Transverse colon (tissue), 4 donors: Measurements from ENCODE around the gene RERG. TPM values are rescaled to one million over a fixed set of nuclear protein-coding genes. Genes with fewer than 3 reads are reported as not detected.
A peak's percentile ranks its signal among the peaks of the same experiment; 100 is the strongest.

ENCODE experiments used
- DNase-seq: peaks from one replicate; pipeline ENCODE4 v3.0.0-alpha.2; 2019
- H3K27ac ChIP-seq, 4 donors: fragments of 200-600 bp; sonication (generic); 2 replicates each; pipeline ENCODE4 v1.5.1; 2016 to 2018; ENCODE audit warnings: inconsistent platforms in 4 of 4
- H3K27me3 ChIP-seq: fragments of 200-600 bp; sonication (generic); 2 replicates; pipeline ENCODE4 v1.5.1; 2017; ENCODE audit warnings: inconsistent platforms
- H3K36me3 ChIP-seq, 4 donors: fragments of 200-600 bp; sonication (generic); 2 replicates each; pipeline ENCODE4 v1.5.1; 2017 to 2019; ENCODE audit warnings: inconsistent platforms in 4 of 4
- H3K4me1 ChIP-seq, 4 donors: fragments of 200-600 bp; sonication (generic); 2 replicates each; pipeline ENCODE4 v1.5.1; 2017 to 2020; ENCODE audit warnings: inconsistent platforms in 4 of 4
- H3K4me3 ChIP-seq, 4 donors: fragments of 200-600 bp; sonication (generic); 1 replicate in 1 of 4; 2 replicates in 3 of 4; pipeline versions ENCODE4 v1.5.1 to v1.6.1; 2017 to 2019; ENCODE audit warnings: inconsistent platforms in 4 of 4
- H3K9me3 ChIP-seq, 2 donors: fragments of 200-600 bp; sonication (generic); 2 replicates each; pipeline ENCODE4 v1.5.1; 2017 to 2019; ENCODE audit warnings: inconsistent platforms in 2 of 2
- EP300 ChIP-seq: sonication (generic); formaldehyde crosslinking; IDR thresholded peaks from one replicate; pipeline ENCODE4 v1.6.1; 2017; ENCODE audit warnings: antibody characterized with exemption, low read depth
- POLR2A ChIP-seq: fragments of 450-650 bp; IDR thresholded peaks from one replicate; pipeline ENCODE4 v1.6.1; 2016; ENCODE audit warnings: antibody characterized with exemption, mild to moderate bottlenecking, moderate library complexity
- POLR2AphosphoS5 ChIP-seq, 3 donors: sonication (generic); formaldehyde crosslinking; IDR thresholded peaks; one replicate each; pipeline ENCODE4 v1.6.1; 2016; ENCODE audit warnings: antibody characterized with exemption in 3 of 3
- WGBS, 2 donors: methylation state at CpG; one replicate each; pipeline ENCODE4 v1.1.5; 2018; ENCODE audit warnings: low coverage in 1 of 2; 5-methylcytosine and 5-hydroxymethylcytosine counted together
- in situ Hi-C, 4 donors: fragments of 200-750 bp; cut with MboI; loops; one replicate each; pipeline versions ENCODE4 v1.15.0 to v1.15.1; 2017; ENCODE audit warnings: low sequenced_read_pairs in 3 of 4, low pct_ligation_motif_present in 1 of 4, low pct_unique_long_range_greater_than_20kb in 1 of 4
- intact Hi-C: fragments of 100-400 bp; cut with DNase I; formaldehyde crosslinking; loops from one replicate; pipeline ENCODE4 v1.15.1; 2023; ENCODE audit warnings: low total_unique reads
- total RNA-seq, 4 donors: library from RNA; depleted of rRNA; stranded (reverse); fragments of >200 nt; gene quantifications; one replicate each; pipeline ENCODE4 v1.1.0, GENCODE V29; 2016
- TF ChIP-seq, protein P1 (sequence below), 5 experiments: fragments of 200-600 bp in 3 of 5; fragments of 450-650 bp in 2 of 5; sonication (generic) in 3 of 5; IDR thresholded peaks; 1 replicate in 2 of 5; 2 replicates in 3 of 5; pipeline ENCODE4 v1.5.1; 2016 to 2017; ENCODE audit warnings: antibody characterized with exemption in 5 of 5, inconsistent platforms in 3 of 5, mild to moderate bottlenecking in 2 of 5, moderate library complexity in 1 of 5

Gene RERG
- total RNA-seq, 4 donors from 2014 or later, result 3.6 to 12.6 (median 8.6) TPM

DNA sequence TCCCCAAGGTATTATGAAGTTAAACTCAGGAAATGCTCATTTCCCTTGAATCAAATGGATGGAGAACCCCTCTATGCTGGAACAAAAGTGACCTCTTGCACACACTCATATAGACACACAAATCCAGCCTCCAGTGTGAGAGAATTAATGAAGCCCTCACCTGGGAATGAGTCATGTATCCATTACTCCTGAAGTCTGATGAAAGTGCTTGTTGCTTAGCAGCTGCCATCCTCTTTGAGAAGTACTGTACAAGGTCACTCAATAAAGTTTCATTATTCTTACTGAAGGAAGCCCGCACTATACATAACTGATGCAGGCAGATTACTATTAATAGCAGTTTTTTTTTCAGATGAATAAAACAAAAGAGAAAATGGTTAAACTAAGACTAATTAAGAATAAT lies 102.3 kb downstream of the RERG start:
- TF ChIP-seq, protein P1, sequence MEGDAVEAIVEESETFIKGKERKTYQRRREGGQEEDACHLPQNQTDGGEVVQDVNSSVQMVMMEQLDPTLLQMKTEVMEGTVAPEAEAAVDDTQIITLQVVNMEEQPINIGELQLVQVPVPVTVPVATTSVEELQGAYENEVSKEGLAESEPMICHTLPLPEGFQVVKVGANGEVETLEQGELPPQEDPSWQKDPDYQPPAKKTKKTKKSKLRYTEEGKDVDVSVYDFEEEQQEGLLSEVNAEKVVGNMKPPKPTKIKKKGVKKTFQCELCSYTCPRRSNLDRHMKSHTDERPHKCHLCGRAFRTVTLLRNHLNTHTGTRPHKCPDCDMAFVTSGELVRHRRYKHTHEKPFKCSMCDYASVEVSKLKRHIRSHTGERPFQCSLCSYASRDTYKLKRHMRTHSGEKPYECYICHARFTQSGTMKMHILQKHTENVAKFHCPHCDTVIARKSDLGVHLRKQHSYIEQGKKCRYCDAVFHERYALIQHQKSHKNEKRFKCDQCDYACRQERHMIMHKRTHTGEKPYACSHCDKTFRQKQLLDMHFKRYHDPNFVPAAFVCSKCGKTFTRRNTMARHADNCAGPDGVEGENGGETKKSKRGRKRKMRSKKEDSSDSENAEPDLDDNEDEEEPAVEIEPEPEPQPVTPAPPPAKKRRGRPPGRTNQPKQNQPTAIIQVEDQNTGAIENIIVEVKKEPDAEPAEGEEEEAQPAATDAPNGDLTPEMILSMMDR (IDR thresholded peaks at IDR 0.05), result no peak
- no peak for TF ChIP-seq POLR2AphosphoS5 (IDR thresholded peaks at IDR 0.05)
- TF ChIP-seq POLR2A, result no peak
- no peak for TF ChIP-seq EP300
- in situ Hi-C loops (no loop called here), intact Hi-C loops (no loop called here)
- DNase-seq, result no peak
- H3K27ac ChIP-seq, result no peak overlapping the region
- no peaks in the 10 kb centered on the region for H3K36me3 ChIP-seq
- no peak overlapping the region for H3K4me3 ChIP-seq
- no peaks in the 10 kb centered on the region for H3K27me3 ChIP-seq
- H3K9me3 ChIP-seq, result no peaks in the 10 kb centered on the region
- H3K4me1 ChIP-seq, result peaks cover 0 to 3% (median 0%) of the 10 kb centered on the region in 4 donors
- WGBS, 2 donors, result 0 to 85% methylated on average over 1 of the region's 1 CpG

DNA sequence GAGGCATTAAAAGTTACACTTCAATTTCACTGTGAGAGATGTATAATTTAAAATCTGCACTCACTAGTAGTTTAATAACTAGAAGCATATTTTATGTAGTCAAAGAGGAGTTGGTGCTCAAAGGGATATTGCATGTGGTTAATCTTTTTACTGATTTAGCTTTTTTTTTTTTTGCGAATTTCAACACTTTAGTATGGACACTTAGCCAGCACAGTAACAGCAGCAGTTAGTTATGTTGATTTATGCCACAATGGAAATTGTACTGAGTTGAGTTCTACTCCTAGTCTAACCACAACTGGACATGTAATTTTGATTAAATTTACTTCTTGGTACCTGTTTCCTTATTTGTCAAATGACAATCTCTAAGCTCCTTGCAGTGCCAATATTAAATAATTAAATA lies 104.2 kb downstream of the RERG start:
- WGBS, 2 donors, result 44 to 74% methylated on average over 1 of the region's 1 CpG
- no peaks in the 10 kb centered on the region for H3K36me3 ChIP-seq
- no peaks in the 10 kb centered on the region for H3K9me3 ChIP-seq
- no peaks in the 10 kb centered on the region for H3K27me3 ChIP-seq
- no peak for DNase-seq
- no peak overlapping the region for H3K4me3 ChIP-seq
- intact Hi-C loops, result no loop called here
- TF ChIP-seq POLR2AphosphoS5 (IDR thresholded peaks at IDR 0.05) (no peak), POLR2A (no peak), EP300 (no peak)
- TF ChIP-seq, protein P1 (IDR thresholded peaks at IDR 0.05), result no peak
- peaks cover 0 to 3% (median 0%) of the 10 kb centered on the region in 4 donors for H3K4me1 ChIP-seq
- in situ Hi-C loops, result no loop called here
- H3K27ac ChIP-seq, result peak overlapping the region in 1 of 4 donors; percentile 41

DNA sequence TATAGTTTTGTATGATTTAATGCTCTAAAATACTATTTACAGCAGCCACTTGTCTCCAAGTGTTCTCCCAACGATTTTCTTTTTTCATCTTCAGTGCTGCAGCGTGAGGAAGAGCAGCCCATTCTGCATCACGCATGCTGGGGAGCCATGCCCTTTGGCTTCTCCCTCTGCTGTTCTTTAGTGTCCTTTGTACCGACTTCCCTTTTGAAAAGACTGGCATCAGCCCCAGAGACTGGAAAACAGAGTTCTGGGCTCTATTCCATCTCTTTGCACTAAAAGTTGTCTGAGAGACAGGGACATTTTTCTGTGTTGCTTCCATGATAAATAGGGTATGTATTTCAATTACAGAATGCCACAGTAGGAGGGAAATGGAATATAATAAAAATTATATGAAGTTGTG lies 105.1 kb downstream of the RERG start:
- Histone ChIP-seq H3K9me3 (no peaks in the 10 kb centered on the region), H3K4me3 (no peak overlapping the region), H3K4me1 (peaks cover 0 to 3% (median 0%) of the 10 kb centered on the region in 4 donors), H3K36me3 (no peaks in the 10 kb centered on the region), H3K27ac (peak overlapping the region in 3 of 4 donors; percentile 5 to 44 (median 24)), H3K27me3 (no peaks in the 10 kb centered on the region)
- no peak for DNase-seq
- intact Hi-C loops (no loop called here), in situ Hi-C loops (no loop called here)
- TF ChIP-seq POLR2A (no peak), EP300 (no peak), POLR2AphosphoS5 (IDR thresholded peaks at IDR 0.05) (no peak)
- TF ChIP-seq, protein P1 (IDR thresholded peaks at IDR 0.05), result no peak
- 39% methylated on average over 4 of the region's 4 CpGs; no CpG with 5 or more reads in 1 of the 2 donors for WGBS, 2 donors

DNA sequence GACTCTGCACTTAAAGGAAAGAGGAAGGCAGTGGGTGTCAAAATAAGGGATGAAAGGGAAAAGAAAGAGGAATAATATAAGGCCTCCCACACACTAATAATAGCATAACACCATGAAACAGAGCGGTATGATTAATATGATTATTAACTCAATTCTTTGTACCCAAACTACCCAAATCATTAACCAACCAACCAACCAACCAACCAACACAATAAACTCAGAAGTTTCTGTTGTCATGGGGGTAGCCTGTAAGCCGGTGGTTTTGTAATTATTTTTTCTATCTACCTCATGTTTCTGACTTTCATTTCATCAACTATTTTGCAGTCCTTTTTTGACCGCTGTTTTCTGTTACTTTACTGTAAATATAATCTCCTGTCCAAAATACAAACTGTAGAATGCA lies 105.8 kb downstream of the RERG start:
- peak overlapping the region in 2 of 4 donors; percentile 24 to 44 for H3K27ac ChIP-seq
- no peaks in the 10 kb centered on the region for H3K36me3 ChIP-seq
- in situ Hi-C loops (no loop called here), intact Hi-C loops (no loop called here)
- H3K4me1 ChIP-seq, result peaks cover 0 to 3% (median 0%) of the 10 kb centered on the region in 4 donors
- no peak for DNase-seq
- TF ChIP-seq EP300, result no peak
- TF ChIP-seq, protein P1 (IDR thresholded peaks at IDR 0.05), result no peak
- TF ChIP-seq POLR2A, result no peak
- no peak for TF ChIP-seq POLR2AphosphoS5 (IDR thresholded peaks at IDR 0.05)
- H3K27me3 ChIP-seq, result no peaks in the 10 kb centered on the region
- no peak overlapping the region for H3K4me3 ChIP-seq
- H3K9me3 ChIP-seq, result no peaks in the 10 kb centered on the region
- 87 to 92% methylated on average over 3 of the region's 3 CpGs for WGBS, 2 donors
